ENCODE results near the gene CYP39A1. TPM values are rescaled to one million over a fixed set of nuclear protein-coding genes. Genes with fewer than 3 reads are reported as not detected.

The CYP39A1 gene
- total and polyA plus RNA-seq, 2 of the 13 experiments (the other 11 are each of a cell fraction or from before 2014, with no cell fraction given) = 0.13 TPM; not detected in 1

GRCh38 chr6:46637145-46637544, 15.5 kb downstream of the CYP39A1 start:
- intact Hi-C loops (cut with micrococcal nuclease; ENCODE audit: unreplicated experiment) = no loop called here
- in situ Hi-C loops (cut with HindIII; ENCODE audit: extremely low pct_ligation_motif_present, low pct_unique_long_range_greater_than_20kb) = loop anchor here (10.0 kb wide), 2 partner anchors 212 to 422 kb away; no protein-coding TSS in a partner anchor
- BruUV-seq (replicated peaks) = no TSS peak
- Histone ChIP-seq H4K20me1 (ENCODE audit: insufficient read depth, low read length) (no peaks in the 10 kb centered on the region), H3K36me3 (replicated peaks in 1 of 2; ENCODE audit: control insufficient read depth in 1 of 2, insufficient read depth in 2 of 2, low read length in 2 of 2) (no peaks in the 10 kb centered on the region), H3K27ac (ENCODE audit: extremely low read length, insufficient read depth, low read length) (no peak overlapping the region), H3K27me3 (ENCODE audit: control insufficient read depth in 1 of 2, insufficient read depth in 2 of 2, low read length in 2 of 2) (no peaks in the 10 kb centered on the region), H2AFZ (ENCODE audit: low read length) (no peak overlapping the region), H3K4me3 (replicated peaks in 1 of 3; ENCODE audit: insufficient read depth in 1 of 3, low read depth in 2 of 3, low read length in 3 of 3) (no peak overlapping the region), H3K9ac (ENCODE audit: insufficient read depth, low read depth, low read length) (no peak overlapping the region), H3K79me2 (ENCODE audit: insufficient read depth, low read length) (no peaks in the 10 kb centered on the region), H3K9me3 (ENCODE audit: low read length) (no peaks in the 10 kb centered on the region), H3K4me1 (ENCODE audit: insufficient read depth, low read length) (no peaks in the 10 kb centered on the region), H3K4me2 (ENCODE audit: low read depth, low read length) (no peak overlapping the region)
- no peak for FAIRE-seq
- ChIA-PET POLR2A (no interaction called here), CTCF (ENCODE audit: low intra/inter-chr PET ratio, low total read pairs) (no interaction called here)
- WGBS (ENCODE audit: low lambda C conversion rate) = 18% methylated on average over 5 of the region's 5 CpGs
- TF ChIP-seq ZNF468 (CRISPR knock-in tag; IDR thresholded peaks at IDR 0.05) (no peak), ZBTB10 (CRISPR knock-in tag; IDR thresholded peaks at IDR 0.05; ENCODE audit: borderline replicate concordance) (no peak), NFE2L2 (IDR thresholded peaks at IDR 0.05; ENCODE audit: low read length) (no peak), ZNF124 (CRISPR knock-in tag; IDR thresholded peaks at IDR 0.05) (no peak), ATF1 (CRISPR knock-in tag; IDR thresholded peaks at IDR 0.05) (no peak), ZNF619 (CRISPR knock-in tag; IDR thresholded peaks at IDR 0.05) (no peak), IRF9 (CRISPR knock-in tag; IDR thresholded peaks at IDR 0.05; ENCODE audit: borderline replicate concordance) (no peak), ZBTB7A (CRISPR knock-in tag; IDR thresholded peaks at IDR 0.05) (no peak), SALL1 (CRISPR knock-in tag; IDR thresholded peaks at IDR 0.05) (no peak), SP1 (IDR thresholded peaks at IDR 0.05) (no peak), SP1 (CRISPR knock-in tag; IDR thresholded peaks at IDR 0.05) (no peak)
- ATAC-seq = no peak
- no peak for DNase-seq (ENCODE audit: low spot score)

Measured in HepG2 (cell line).